ENCODE results near the gene RNF182.
"Not testable (repeated sequence)": the region's sequence is repeated elsewhere in the genome, so short reads cannot be mapped to it uniquely, and the experiment has no call there.

The RNF182 gene

GRCh38 chr6:13917141-13917540 is 7.6 kb upstream of the RNF182 start:
- no peak for DNase-seq (ENCODE audit: low read depth in 2 of 2)

- no peak for DNase-seq (ENCODE audit: low read depth in 2 of 2)
Measured at GRCh38 chr6:13918686-13919250, 6.0 kb upstream of the RNF182 start.

- DNase-seq (ENCODE audit: low read depth in 2 of 2): no peak
Measured at GRCh38 chr6:13919861-13920260, 4.9 kb upstream of the RNF182 start.

- no peak for DNase-seq (ENCODE audit: low read depth in 2 of 2)
Measured at GRCh38 chr6:13920552-13920951, 4.2 kb upstream of the RNF182 start.

- DNase-seq (ENCODE audit: low read depth in 2 of 2): no peak
Measured at GRCh38 chr6:13922750-13923149, 2.0 kb upstream of the RNF182 start.

GRCh38 chr6:13923527-13924145 is 1.1 kb upstream of the RNF182 start:
- DNase-seq (ENCODE audit: low read depth in 2 of 2): no peak

GRCh38 chr6:13924146-13924948 is 405 bp upstream of the RNF182 start:
- no peak for DNase-seq (ENCODE audit: low read depth in 2 of 2)

- no peak for DNase-seq (ENCODE audit: low read depth in 2 of 2)
Measured at GRCh38 chr6:13926378-13926777, 1.6 kb downstream of the RNF182 start.

DNA sequence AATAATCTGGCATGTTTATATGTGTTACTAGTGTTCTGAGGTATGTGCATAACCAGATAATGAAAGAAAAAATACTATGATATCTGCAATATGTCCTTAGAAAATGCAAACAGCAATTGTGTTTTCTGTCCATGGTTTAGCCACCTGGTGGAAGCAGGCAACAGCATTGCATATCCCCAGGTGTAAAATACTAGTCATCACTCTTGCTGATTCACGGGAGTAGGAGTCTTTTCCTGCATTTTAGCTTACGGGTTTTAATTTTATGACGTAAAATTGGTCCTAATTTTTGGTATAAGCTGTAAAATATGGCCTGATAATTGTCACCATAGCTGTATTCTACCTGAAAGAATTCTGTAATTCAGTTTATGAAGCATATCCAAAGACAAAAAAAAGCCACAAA is 2.5 kb downstream of the RNF182 start:
- DNase-seq (ENCODE audit: low read depth in 2 of 2): no peak

- DNase-seq (ENCODE audit: low read depth in 2 of 2): no peak
Measured at GRCh38 chr6:13929196-13929595, 4.4 kb downstream of the RNF182 start.

GRCh38 chr6:13931797-13932402 is 7.1 kb downstream of the RNF182 start:
- no peak for DNase-seq (ENCODE audit: low read depth in 2 of 2)

GRCh38 chr6:13932785-13933184 is 8.0 kb downstream of the RNF182 start:
- DNase-seq (ENCODE audit: low read depth in 2 of 2): no peak

DNA sequence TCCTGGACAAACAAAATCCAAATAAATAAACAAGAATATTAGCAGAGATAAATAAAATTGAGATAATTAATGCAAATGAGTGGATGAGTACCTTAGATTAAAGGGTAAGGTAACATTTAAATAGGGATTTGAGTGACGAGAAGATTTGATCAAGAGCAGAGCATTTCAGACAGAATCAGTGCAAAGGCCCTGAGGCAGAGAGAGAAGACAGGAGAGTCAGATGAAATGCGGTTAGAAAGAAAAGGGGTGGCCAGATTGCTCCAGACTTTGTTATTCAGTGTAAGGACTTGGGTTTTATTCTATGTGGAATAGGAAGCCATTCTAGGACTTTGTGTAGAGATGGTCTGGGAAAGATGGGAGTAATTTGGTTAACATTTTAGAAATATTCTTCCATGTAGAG is 10.0 kb downstream of the RNF182 start:
- no peak for DNase-seq (ENCODE audit: low read depth in 2 of 2)

- DNase-seq (ENCODE audit: low read depth in 2 of 2): no peak
Measured at GRCh38 chr6:13935190-13935880, 10.6 kb downstream of the RNF182 start.

DNA sequence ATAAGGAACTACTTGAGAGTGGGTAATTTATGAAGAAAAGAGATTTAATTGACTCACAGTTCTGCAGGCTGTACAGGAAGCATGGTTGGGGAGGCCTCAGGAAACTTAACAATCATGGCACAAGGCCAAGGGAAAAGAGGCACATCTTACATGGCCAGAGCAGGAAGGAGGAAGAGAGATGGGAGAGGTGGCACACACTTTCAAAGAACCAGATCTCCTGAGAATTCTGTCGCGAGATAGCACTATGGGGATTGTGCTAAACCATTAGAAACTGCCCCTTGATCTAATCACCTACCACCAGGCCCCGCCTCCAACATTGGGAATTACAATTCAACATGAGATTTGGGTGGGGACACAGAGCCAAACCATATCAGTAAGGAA is 11.1 kb downstream of the RNF182 start:
- DNase-seq (ENCODE audit: low read depth in 2 of 2): not testable (repeated sequence)

DNA sequence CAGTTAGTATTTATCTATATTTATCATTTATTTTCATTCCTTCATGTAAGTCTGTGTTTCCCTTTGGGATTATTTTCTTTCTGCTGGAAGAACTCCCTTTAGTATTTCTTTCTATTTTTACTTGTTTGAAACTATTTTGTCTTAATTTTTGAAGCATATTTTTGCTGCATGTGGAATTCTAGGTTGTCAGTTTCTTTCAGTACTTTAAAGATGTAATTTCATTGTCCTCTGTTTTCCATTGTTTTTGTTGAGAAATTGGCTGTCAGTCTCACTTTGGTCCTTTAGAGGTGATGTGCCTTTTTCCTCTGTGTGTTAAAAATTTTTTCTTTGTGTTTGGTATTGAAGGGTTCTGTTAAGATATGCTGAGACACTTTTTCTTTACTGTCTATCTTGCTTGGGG is 17.1 kb downstream of the RNF182 start:
- DNase-seq (ENCODE audit: low read depth in 2 of 2): no peak

GRCh38 chr6:13943943-13944342 is 19.2 kb downstream of the RNF182 start:
- no peak for DNase-seq (ENCODE audit: low read depth in 2 of 2)

GRCh38 chr6:13946506-13946905 is 21.8 kb downstream of the RNF182 start:
- no peak for DNase-seq (ENCODE audit: low read depth in 2 of 2)

DNA sequence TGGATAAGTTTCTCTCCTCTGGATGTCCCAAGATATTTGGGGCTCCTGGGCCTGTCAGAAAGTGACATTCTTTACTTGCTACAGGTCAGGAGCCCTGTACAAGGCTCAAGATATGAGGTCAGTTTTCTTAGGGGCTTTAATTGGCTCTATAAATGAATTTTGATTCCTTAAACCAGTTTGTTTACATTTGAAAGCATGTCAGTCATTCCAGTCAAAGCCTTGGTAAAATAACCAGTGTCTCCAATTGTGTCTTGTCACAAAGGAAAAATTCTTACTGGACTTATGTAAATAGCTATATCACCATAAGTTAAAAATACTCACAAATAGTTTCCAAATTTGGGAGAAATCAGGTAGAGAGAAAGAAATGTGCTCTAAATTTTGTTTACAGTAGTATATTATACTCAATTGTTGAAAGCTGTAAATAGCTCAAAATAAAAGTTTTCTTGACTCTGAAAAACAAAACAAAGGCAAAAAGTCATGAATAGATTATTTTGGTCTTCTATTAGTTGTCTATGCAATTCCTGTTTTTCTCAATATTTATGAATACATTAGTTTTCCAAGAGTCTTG is 22.9 kb downstream of the RNF182 start:
- DNase-seq (ENCODE audit: low read depth in 2 of 2): no peak

GRCh38 chr6:13952101-13952500 is 27.3 kb downstream of the RNF182 start:
- no peak for DNase-seq (ENCODE audit: low read depth in 2 of 2)

- DNase-seq (ENCODE audit: low read depth in 2 of 2): no peak
Measured at GRCh38 chr6:13953061-13953705, 28.4 kb downstream of the RNF182 start.
